Stimulated activated effector memory CD8-positive, alpha-beta T cell treated with anti-CD3 and anti-CD28 coated beads, Interleukin-12 subunit alpha, Interleukin-12 subunit beta, amount 100 ng/mL, for 72 hours (primary cell): ENCODE data around the gene LBR.
A peak's percentile ranks its signal among the peaks of the same experiment; 100 is the strongest.

Experiments used
- ATAC-seq: fragments of 150-1000 bp; cut with Tn5 transposase; 2 replicates; pipeline ENCODE4 v1.10.0; 2021
- DNase-seq, 2 donors: peaks; one replicate each; pipeline ENCODE4 v3.0.0; 2021 to 2022; ENCODE audit warnings: low spot score in 2 of 2
- H3K27ac Mint-ChIP-seq: one replicate; pipeline ENCODE4 v1.8.0; 2022; ENCODE audit warnings: mild to moderate bottlenecking, mixed read lengths
- H3K36me3 Mint-ChIP-seq: one replicate; pipeline ENCODE4 v1.8.0; 2022; ENCODE audit warnings: mild to moderate bottlenecking, mixed read lengths
- H3K4me1 Mint-ChIP-seq: one replicate; pipeline ENCODE4 v1.8.0; 2022; ENCODE audit warnings: mixed read lengths
- H3K4me3 Mint-ChIP-seq: one replicate; pipeline ENCODE4 v1.8.0; 2022; ENCODE audit warnings: mild to moderate bottlenecking, mixed read lengths
- H3K9me3 Mint-ChIP-seq: one replicate; pipeline ENCODE4 v1.8.0; 2022; ENCODE audit warnings: mixed read lengths

The LBR gene

DNA sequence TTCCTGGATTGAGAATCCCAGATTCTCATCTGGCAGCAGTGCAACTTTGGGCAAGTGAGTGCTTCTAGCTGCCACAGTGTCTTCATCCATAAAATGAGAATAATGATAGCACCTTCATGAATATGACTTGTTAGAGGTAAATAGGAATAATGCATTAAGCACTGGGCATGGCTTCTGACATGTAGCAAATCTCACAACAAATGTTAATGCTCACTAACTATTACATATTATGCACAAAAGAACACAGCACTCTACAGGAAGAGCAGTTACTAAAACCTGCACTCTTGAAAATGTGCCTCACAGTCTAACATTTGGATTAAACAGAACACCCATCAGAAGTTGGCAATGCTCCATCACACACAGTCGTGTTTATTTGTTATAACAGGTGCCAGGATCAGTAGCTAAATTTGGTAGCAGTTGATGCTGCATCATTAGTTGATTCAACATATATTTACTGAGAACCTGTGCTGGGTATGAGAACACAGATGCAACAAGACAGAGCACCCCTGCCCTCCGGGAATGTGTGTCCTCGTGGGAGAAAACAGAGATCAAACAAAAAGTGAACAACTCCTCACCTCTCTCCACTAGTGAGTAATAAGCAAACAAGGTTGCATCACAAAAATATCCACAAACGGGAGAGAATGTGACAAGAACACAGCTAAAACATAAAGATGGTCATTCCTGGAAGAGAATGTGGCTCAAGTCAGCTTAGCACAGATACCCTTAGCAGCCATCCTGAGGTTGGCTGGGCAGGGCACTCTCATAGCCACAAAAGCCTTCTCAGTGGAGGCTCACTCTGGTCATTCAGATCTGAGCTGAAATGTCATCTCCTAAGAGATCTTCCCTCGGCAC, 26.2 kb upstream of the LBR start:
- H3K27ac Mint-ChIP-seq: peak overlapping the region; percentile 83
- peak; percentile 52 for ATAC-seq
- H3K36me3 Mint-ChIP-seq: no peaks in the 10 kb centered on the region
- H3K9me3 Mint-ChIP-seq: no peaks in the 10 kb centered on the region
- H3K4me3 Mint-ChIP-seq: peak overlapping the region; percentile 59
- no peak for DNase-seq
- peaks cover 61% of the 10 kb centered on the region for H3K4me1 Mint-ChIP-seq

DNA sequence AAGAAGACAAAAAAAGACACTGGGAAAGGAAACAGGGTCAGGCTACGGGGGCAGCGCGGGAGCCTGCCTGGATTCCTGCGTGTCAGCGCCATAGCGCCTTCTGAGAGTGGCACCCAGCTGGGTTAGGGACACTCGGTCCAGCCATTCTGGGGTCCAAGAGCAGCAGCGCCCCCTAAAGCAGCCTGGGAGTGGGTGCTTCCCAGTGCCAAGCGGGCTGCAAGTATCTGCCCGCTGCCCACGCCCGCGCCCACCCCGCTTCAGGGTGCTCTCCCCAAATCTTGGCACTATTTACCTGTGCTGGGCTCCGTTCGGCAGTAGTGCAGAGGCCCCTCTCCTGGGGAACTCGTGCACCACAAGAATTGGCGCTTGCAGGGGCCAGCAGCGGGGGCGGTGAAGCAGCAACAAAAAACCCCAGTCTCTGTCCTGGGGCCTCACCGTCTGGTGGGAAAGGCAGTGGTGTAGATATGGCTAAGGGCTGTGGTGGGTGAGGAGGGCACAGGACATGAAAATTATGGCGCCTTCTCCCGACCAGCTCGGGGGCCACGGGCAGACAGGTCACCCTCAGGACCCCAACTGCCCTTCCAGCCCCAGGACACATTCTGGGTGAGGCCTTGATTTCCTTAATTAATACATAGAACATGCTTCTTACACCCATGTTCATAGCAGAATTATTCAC, 24.1 kb upstream of the LBR start:
- DNase-seq (no peak), ATAC-seq (no peak)
- Mint-ChIP-seq H3K27ac (peak overlapping the region; percentile 83), H3K9me3 (no peaks in the 10 kb centered on the region), H3K4me1 (peaks cover 50% of the 10 kb centered on the region), H3K4me3 (no peak overlapping the region), H3K36me3 (no peaks in the 10 kb centered on the region)

GRCh38 chr1:225451340-225451739, 23.5 kb upstream of the LBR start:
- Mint-ChIP-seq H3K27ac (no peak overlapping the region), H3K4me3 (no peak overlapping the region), H3K4me1 (peaks cover 54% of the 10 kb centered on the region), H3K9me3 (no peaks in the 10 kb centered on the region), H3K36me3 (no peaks in the 10 kb centered on the region)
- no peak for DNase-seq
- ATAC-seq: no peak

GRCh38 chr1:225450491-225451191, 22.8 kb upstream of the LBR start:
- ATAC-seq: no peak
- Mint-ChIP-seq H3K36me3 (no peaks in the 10 kb centered on the region), H3K4me3 (no peak overlapping the region), H3K27ac (peak overlapping the region; percentile 72), H3K9me3 (no peaks in the 10 kb centered on the region), H3K4me1 (peaks cover 61% of the 10 kb centered on the region)
- DNase-seq: no peak

DNA sequence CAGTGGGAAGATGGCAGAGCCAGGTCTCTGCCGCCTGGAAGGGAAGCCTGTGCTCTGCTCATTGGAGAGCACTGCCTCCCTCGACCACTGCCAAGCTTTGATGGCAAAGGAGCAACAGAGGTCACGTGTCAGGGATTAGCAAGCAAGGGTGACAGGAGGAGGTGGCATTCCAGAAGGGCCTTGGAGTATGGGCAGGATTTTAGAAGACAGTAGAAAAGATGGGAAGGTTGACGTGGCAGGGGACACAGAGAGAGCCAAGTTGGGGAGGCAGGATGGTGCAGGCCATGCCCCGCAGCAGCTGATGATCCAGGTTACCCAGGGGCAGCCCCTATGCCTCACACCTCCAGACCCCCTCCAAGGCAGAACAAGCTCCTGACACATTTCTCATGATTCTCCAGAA, 21.9 kb upstream of the LBR start:
- no peak for DNase-seq
- no peak for ATAC-seq
- Mint-ChIP-seq H3K36me3 (peaks cover 3% of the 10 kb centered on the region), H3K4me1 (peaks cover 61% of the 10 kb centered on the region), H3K4me3 (no peak overlapping the region), H3K9me3 (no peaks in the 10 kb centered on the region), H3K27ac (peak overlapping the region; percentile 72)

GRCh38 chr1:225449261-225449660, 21.4 kb upstream of the LBR start:
- no peak overlapping the region for H3K4me3 Mint-ChIP-seq
- H3K9me3 Mint-ChIP-seq: no peaks in the 10 kb centered on the region
- DNase-seq (no peak), ATAC-seq (no peak)
- H3K36me3 Mint-ChIP-seq: peaks cover 6% of the 10 kb centered on the region
- peaks cover 61% of the 10 kb centered on the region for H3K4me1 Mint-ChIP-seq
- peak overlapping the region; percentile 72 for H3K27ac Mint-ChIP-seq

DNA sequence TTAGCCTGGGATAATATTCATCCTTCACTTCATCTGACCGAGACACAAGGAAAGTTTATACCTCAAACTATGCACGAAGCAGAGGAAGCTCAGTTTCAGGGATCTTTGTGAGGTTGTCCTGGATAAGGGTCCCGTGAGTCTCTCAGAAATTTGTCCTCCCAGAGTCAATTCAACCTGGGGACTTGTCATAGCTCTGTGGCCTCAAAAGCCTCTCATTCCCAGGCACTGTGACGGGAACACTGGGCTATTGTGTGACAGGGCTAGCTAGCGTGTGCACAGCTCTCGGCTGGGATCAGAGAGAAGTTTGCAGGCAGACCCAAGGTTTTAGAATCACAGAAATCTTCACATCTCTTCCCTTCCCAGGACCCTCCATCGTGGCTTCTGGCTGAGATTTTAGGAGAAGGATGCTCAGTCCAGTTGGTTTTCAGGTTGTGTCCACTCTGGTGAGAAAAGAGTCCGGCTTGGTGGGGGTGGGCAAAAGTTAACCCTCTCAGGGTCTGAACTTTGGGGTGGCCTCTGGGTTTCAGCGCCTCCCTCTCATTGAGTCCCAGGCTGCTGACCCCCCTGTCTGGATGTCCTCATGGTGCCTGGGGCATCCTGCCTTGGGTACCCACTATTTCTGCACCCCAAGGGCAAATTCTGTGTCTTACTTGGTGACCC, 20.4 kb upstream of the LBR start:
- H3K36me3 Mint-ChIP-seq: peaks cover 6% of the 10 kb centered on the region
- ATAC-seq (no peak), DNase-seq (no peak)
- no peak overlapping the region for H3K4me3 Mint-ChIP-seq
- peak overlapping the region; percentile 34 for H3K27ac Mint-ChIP-seq
- H3K9me3 Mint-ChIP-seq: no peaks in the 10 kb centered on the region
- H3K4me1 Mint-ChIP-seq: peaks cover 57% of the 10 kb centered on the region

GRCh38 chr1:225447650-225448089, 19.8 kb upstream of the LBR start:
- peaks cover 6% of the 10 kb centered on the region for H3K36me3 Mint-ChIP-seq
- no peak for ATAC-seq
- H3K4me3 Mint-ChIP-seq: no peak overlapping the region
- H3K27ac Mint-ChIP-seq: peak overlapping the region; percentile 34
- no peaks in the 10 kb centered on the region for H3K9me3 Mint-ChIP-seq
- peaks cover 61% of the 10 kb centered on the region for H3K4me1 Mint-ChIP-seq
- no peak for DNase-seq

DNA sequence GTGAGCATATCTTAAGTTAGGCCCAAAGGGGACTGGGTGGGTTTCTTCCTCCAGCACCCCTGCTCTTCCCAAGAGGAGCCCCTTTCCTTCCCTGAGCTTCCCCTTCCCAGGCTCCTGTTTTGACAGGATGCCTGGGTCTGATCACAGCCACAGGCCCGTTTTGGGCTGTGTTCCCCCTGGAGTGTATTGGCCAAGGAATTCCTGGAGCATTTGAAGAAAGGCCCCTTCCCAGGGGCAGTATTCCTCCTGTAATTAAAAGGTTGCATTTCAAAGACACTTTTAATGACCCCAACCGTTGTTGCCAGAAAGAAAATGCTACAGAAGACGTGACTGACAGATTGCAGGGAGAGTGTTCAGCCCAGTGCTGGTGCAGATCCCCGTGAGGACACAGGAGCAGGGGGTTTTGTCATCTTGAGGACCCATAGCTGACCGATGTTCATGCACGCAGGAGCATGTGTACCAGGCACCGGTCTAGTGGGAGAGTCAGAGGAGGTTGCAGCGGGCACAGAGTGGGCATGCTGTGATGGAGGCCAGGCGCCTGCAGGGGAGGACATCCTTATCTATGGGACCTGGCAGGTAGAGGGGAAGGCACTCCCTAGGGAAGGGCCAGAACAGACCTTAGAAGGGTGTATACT, 19.3 kb upstream of the LBR start:
- ATAC-seq (no peak), DNase-seq (no peak)
- peaks cover 67% of the 10 kb centered on the region for H3K4me1 Mint-ChIP-seq
- H3K27ac Mint-ChIP-seq: peak overlapping the region; percentile 34
- H3K36me3 Mint-ChIP-seq: peaks cover 6% of the 10 kb centered on the region
- no peaks in the 10 kb centered on the region for H3K9me3 Mint-ChIP-seq
- no peak overlapping the region for H3K4me3 Mint-ChIP-seq

DNA sequence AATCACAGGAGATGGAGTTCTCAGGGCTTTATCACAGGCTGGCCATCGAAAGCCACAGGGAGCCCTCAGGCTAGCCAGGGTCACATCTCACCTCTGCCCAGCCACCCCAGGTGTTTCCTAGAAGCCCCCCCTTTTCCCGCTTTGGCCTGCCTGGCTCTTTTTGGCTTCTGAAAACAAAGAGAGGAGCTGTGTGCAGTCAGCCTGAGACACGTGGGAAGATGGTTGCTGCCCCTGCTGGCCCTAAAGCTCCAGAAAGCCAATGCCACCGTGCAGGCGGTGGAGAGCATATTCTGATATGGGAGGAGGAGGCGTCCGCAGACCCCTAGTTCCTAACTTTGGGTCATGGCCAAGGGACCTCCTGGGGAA, 18.7 kb upstream of the LBR start:
- Mint-ChIP-seq H3K36me3 (peaks cover 6% of the 10 kb centered on the region), H3K9me3 (no peaks in the 10 kb centered on the region), H3K4me3 (peak overlapping the region; percentile 71), H3K27ac (peak overlapping the region; percentile 95), H3K4me1 (peaks cover 69% of the 10 kb centered on the region)
- no peak for DNase-seq
- no peak for ATAC-seq

GRCh38 chr1:225445639-225446594, 18.1 kb upstream of the LBR start:
- H3K4me1 Mint-ChIP-seq: peaks cover 64% of the 10 kb centered on the region
- peaks cover 6% of the 10 kb centered on the region for H3K36me3 Mint-ChIP-seq
- H3K27ac Mint-ChIP-seq: peak overlapping the region; percentile 95
- ATAC-seq (no peak), DNase-seq (no peak)
- H3K4me3 Mint-ChIP-seq: peak overlapping the region; percentile 71
- no peaks in the 10 kb centered on the region for H3K9me3 Mint-ChIP-seq

DNA sequence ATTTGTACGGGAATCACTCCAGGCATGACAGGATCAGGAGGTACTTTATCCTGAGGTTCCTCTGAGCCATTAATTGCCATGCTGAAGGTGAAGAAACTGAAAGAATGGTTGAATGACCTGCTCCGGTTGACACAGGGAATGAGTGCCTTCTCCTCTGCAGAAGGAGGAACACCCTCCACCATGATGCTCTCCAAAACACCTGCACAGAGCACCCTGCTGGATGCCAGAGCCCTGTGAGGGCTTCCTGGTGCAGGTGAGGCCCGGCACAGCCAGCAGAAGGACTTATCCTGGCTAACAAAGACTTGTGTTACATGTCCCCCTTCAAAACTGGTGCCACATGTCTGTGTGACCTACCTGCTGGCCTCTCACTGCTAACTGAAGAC, 14.3 kb upstream of the LBR start:
- Mint-ChIP-seq H3K9me3 (no peaks in the 10 kb centered on the region), H3K4me3 (peak overlapping the region; percentile 38), H3K36me3 (peaks cover 6% of the 10 kb centered on the region), H3K4me1 (peaks cover 45% of the 10 kb centered on the region), H3K27ac (peak overlapping the region; percentile 53)
- ATAC-seq: no peak
- DNase-seq: no peak

- Mint-ChIP-seq H3K9me3 (no peaks in the 10 kb centered on the region), H3K4me1 (peaks cover 43% of the 10 kb centered on the region), H3K36me3 (peaks cover 6% of the 10 kb centered on the region), H3K27ac (peak overlapping the region; percentile 53), H3K4me3 (peak overlapping the region; percentile 38)
- ATAC-seq (no peak), DNase-seq (no peak)
Observed at GRCh38 chr1:225441314-225442122, 13.7 kb upstream of the LBR start.
